Astrocyte of the hippocampus (primary cell): Measurements from ENCODE around the gene KIRREL3.

Source experiments
- DNase-seq: peaks from one replicate; pipeline ENCODE4 v3.0.0; 2011; ENCODE audit warnings: low read depth, low spot score

KIRREL3 gene

GRCh38 chr11:126423743-126424142, 576.8 kb downstream of the KIRREL3 start:
- no peak for DNase-seq

- no peak for DNase-seq
These were observed 577.4 kb downstream of the KIRREL3 start for GRCh38 chr11:126423154-126423553.

GRCh38 chr11:126422446-126422845, 578.1 kb downstream of the KIRREL3 start:
- no peak for DNase-seq

GRCh38 chr11:126421271-126421671, 579.3 kb downstream of the KIRREL3 start:
- DNase-seq: no peak

- DNase-seq: no peak
These were observed 579.8 kb downstream of the KIRREL3 start for GRCh38 chr11:126420698-126421256.

- no peak for DNase-seq
These were observed 580.5 kb downstream of the KIRREL3 start for GRCh38 chr11:126419801-126420697.

GRCh38 chr11:126418887-126419286, 581.7 kb downstream of the KIRREL3 start:
- no peak for DNase-seq

- DNase-seq: no peak
These were observed 583.3 kb downstream of the KIRREL3 start for GRCh38 chr11:126417091-126417862.

GRCh38 chr11:126416542-126417090, 584.0 kb downstream of the KIRREL3 start:
- peak; percentile 93 for DNase-seq

- no peak for DNase-seq
These were observed 584.7 kb downstream of the KIRREL3 start for GRCh38 chr11:126415669-126416420.

GRCh38 chr11:126415128-126415527, 585.4 kb downstream of the KIRREL3 start:
- no peak for DNase-seq

GRCh38 chr11:126414615-126415014, 586.0 kb downstream of the KIRREL3 start:
- DNase-seq: no peak

- no peak for DNase-seq
These were observed 586.6 kb downstream of the KIRREL3 start for GRCh38 chr11:126413843-126414405.

GRCh38 chr11:126413426-126413825, 587.1 kb downstream of the KIRREL3 start:
- DNase-seq: no peak

GRCh38 chr11:126411971-126412381, 588.6 kb downstream of the KIRREL3 start:
- DNase-seq: no peak

- DNase-seq: no peak
These were observed 589.9 kb downstream of the KIRREL3 start for GRCh38 chr11:126410649-126411048.

- DNase-seq: no peak
These were observed 591.0 kb downstream of the KIRREL3 start for GRCh38 chr11:126409620-126409985.

- no peak for DNase-seq
These were observed 591.5 kb downstream of the KIRREL3 start for GRCh38 chr11:126408901-126409619.

- no peak for DNase-seq
These were observed 592.1 kb downstream of the KIRREL3 start for GRCh38 chr11:126408496-126408895.

GRCh38 chr11:126407682-126408288, 592.8 kb downstream of the KIRREL3 start:
- no peak for DNase-seq
